Activated T-cell treated with anti-CD3 and anti-CD28 coated beads, Interleukin-2, amount 50 U/mL, for 1 hour (primary cell): Measurements from ENCODE around the gene GPR83.
"Not testable (repeated sequence)": the region's sequence is repeated elsewhere in the genome, so short reads cannot be mapped to it uniquely, and the experiment has no call there.

Source experiments
- DNase-seq: peaks from one replicate; pipeline ENCODE4 v3.0.0-alpha.2; 2020

GPR83 gene

DNA sequence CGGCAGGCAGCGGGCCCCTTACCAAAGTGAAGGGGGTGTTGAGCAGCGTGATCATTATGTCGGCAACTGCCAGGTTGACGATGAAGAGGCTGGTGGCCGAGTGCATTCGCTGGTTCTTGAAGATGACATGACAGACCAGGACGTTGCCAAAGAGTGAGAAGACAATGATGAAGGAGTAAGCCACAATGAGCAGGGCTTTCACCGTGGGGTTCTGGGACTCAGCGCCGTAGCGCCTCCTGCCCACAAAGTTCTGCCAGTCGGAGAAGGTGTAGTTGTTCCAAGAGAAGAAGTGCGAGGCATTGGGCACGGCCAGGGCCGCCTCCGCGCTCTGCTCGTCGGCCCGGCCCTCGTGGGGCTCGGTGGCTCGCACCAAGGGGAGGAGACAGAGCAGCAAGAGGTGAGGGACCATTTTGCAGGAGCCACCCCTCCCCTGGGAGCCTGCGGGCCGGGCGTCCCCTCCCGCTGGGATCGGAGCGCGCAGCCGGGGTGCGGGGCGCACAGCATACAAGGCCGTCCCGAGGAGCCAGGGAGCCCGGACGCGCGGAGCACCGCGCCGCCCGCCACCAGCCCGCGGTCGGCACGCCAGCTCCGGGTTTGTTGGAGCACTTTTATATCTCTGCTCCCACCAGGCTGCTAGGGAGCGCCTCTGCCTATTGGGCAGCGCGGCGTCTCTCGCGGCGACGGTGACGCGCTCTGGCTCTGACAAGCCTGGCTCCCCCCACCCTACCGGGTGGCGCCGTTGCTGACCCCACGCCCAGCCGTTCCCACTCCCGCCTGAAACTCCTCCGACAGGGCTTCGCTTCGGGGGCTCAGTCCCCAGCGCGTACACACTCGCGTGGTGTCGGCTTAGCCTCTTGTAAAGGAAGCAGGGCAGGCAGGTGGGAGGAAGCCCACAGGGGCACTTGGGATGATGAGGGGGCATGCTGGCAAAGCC lies at the start of gene GPR83:
Gene GPR83, minus strand, starts transcription at position 581 of the 934 bp plus-strand sequence. Its CDS starts 172 bp downstream, at position 409.
- no peak for DNase-seq

- DNase-seq, result no peak
Observed at GRCh38 chr11:94450048-94450447, 48.8 kb upstream of the GPR83 start.

DNA sequence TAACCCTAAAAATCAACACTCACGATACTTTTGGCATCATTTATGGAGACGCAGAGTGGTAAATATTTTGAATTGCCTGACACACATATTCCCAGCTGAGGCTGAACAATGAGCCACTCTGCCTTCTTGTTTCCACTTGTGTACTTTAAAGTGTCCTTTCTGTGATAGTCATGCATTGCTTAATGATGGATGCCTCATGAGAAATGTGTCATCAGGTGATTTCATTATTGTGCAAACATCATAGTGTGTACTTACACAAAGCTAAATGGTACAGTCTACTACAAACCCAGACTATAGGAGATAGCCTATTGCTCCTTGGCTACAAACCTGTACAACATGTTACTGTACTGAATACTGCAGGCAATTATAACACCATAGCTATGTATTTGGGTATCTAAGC lies 48.2 kb upstream of the GPR83 start:
- DNase-seq, result no peak

- DNase-seq, result no peak
Observed at GRCh38 chr11:94449029-94449428, 47.8 kb upstream of the GPR83 start.

- no peak for DNase-seq
Observed at GRCh38 chr11:94447149-94447548, 45.9 kb upstream of the GPR83 start.

DNA sequence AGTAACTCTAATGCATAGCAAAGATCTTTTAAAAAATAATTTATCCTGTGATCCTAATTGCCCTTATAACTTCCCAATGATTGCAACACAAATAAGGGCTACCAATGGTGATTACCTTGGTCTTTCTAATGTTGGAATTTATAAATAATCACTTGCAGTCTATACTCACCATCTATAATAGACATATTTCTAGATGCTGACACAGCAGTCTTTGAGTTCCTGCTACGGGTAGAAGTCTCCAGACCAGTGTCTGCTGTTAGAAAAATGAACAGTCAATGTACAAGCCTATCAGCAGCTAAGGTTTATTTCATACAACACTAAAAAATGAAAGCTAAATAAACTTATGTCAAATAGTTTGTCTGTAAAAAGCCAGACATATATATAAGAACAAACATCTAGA lies 44.4 kb upstream of the GPR83 start:
- no peak for DNase-seq

- no peak for DNase-seq
Observed at GRCh38 chr11:94433049-94433448, 31.8 kb upstream of the GPR83 start.

DNA sequence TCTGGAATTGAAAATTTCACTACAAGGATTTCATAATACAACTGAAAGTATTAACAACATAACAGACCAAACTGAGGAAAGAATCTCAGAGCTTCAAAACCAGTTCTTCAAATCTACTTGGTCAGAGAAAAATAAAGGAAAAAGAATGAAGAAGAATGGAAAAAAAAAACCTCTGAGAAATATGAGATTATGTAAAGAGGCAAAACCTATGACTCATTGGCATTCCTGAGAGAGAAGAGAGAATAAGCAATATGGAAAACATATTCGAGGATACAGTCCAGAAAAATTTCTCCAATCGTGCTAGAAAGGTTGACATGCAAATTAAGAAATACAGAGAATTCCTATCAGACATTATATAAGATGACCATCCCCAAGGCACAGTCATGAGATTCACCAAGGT lies 23.4 kb upstream of the GPR83 start:
- no peak for DNase-seq

GRCh38 chr11:94424011-94424410 lies 22.8 kb upstream of the GPR83 start:
- no peak for DNase-seq

- DNase-seq, result no peak
Observed at GRCh38 chr11:94423507-94423906, 22.3 kb upstream of the GPR83 start.

GRCh38 chr11:94418123-94418765 lies 17.0 kb upstream of the GPR83 start:
- no peak for DNase-seq

DNA sequence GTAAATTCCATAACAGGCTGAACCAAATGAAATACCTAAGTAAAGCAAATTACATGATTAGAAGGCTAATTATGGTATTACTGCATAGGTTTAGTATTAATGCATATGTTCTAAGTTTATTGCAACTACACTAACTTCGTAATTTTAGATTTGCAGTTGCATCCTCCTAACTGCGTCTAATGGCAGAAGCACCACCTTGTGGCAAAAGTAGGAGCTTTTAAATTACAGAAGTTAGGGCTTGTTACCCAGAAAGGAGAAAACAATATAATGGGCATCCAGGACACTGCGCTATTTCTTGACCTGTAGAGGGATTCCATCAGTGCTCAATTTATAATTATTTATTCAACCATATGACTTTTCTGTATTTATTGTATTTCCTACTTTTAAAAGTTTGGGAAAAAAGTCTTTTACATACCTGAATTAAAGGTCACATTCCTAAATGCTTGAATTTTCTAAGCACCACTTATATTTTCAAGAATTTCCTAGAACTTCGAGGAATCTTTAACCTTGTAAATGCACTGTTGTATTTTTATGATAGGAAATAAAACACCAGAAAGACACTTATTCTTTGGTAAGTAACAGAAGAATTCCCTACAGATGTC lies 16.3 kb upstream of the GPR83 start:
- no peak for DNase-seq

- DNase-seq, result no peak
Observed at GRCh38 chr11:94405062-94405833, 4.0 kb upstream of the GPR83 start.

DNA sequence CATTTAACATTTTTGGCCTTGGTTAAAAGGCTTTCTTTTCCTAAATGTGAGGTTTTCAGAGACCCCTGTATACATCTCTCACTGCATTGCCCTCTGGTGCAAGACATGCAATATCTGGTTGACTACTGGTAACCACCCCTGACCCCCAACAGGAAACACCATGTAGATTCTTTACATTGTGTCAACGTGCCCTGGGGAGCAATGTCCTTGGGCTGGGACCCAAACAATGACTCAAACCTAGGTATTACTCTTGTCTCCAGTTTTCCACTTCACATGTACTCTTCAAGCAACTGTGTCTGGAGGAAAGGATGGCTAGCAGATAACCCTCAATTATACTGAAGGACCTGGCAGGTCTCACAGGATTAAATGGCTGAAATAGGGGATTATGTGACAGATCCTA lies 1.1 kb upstream of the GPR83 start:
- DNase-seq, result no peak

DNA sequence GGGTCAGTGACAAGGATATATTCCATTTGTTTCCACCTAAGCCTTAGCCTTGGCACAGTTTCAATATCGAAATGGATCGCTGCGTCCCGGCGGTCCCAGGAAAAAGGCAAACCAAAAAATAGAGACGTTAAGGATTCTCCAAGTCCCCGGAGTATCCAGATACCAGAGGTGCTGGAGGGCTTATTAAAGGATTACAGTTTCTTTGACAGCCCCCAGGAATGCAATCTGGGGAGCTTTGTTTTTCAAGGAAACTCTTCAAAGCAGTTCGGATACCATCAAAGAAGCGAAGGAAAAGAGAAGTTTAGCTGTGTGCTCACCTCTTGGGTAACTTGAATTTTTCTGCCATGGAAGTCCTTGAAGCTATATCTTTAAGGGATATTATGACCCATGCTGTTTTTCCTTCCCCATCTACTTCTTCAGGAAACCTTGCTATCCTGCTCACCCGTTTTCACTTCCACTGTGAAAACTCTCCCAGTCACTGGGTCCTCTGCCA lies 600 bp upstream of the GPR83 start:
- DNase-seq, result no peak

GRCh38 chr11:94400457-94400838 lies 771 bp downstream of the GPR83 start:
- DNase-seq, result no peak

- DNase-seq, result no peak
Observed at GRCh38 chr11:94400050-94400449, 1.2 kb downstream of the GPR83 start.

DNA sequence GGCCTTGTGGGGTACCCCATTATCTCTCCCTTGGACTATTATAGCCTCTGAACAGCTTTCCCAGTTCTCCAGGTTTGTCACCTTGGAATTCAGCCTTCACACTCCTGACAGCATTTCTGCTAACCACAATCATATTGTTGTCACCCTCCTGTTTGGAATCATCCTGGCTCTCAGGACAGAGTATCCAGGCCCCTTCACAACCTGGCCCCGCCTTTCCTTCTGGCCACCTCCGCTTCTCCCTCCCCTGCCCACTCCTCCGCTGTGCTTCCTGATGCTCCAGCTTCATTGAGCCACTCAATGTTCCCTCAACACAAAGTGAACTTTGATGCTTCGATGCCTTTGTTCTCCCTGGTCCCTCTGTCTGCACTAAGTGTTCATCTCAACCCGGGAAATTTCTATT lies 3.1 kb downstream of the GPR83 start:
- DNase-seq, result no peak

DNA sequence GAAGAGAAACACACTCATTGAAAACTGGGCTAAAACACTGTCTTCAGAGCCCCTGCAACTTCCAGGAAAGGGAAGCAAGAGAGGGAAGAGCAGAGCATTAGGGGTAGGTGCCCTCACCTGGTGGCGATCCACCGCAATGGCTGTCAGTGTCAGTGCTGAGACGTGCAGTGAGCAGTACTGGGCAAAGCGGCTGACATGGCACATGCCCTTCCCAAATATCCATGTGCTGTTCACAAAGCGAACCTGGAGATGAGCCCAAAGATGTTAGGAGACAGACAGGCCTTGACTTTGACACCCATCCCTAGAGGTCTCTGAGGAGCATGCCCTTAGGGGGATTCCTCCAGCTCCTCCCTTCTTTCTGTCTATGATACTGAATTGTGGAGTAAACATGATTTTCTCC lies 4.9 kb downstream of the GPR83 start:
- no peak for DNase-seq

DNA sequence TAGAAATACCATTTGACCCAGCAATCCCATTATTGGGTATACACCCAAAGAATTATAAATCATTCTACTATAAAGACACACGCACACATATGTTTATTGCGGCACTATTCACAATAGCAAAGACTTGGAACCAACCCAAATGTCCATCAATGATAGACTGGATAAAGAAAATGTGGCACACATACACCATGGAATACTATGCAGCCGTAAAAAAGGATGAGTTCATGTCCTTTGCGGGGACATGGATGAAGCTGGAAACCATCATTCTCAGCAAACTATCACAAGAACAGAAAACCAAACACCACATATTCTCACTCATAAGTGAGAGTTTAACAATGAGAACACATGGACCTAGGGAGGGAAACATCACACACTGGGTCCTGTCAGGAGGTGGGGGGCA lies 9.3 kb downstream of the GPR83 start:
- DNase-seq, result not testable (repeated sequence)

GRCh38 chr11:94379613-94380012 lies 21.6 kb downstream of the GPR83 start:
- no peak for DNase-seq

DNA sequence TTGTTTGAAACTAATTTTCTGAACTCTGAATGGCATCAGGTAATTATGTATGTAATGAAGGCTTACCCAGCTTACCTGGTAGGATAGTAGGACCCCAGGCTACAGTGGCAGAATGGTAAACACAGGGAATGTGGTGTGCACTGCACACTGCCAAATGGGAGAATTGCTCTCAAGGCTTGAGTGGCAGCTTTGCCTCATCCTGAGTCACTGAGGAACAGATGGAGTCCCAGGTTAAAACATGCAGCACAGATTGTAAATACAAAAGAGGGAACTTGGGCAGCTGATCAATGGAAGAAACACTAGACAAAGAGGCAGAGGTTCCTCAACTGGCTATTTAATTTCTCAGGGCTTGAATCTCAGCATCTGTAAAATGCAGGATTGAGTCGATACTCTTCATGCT lies 24.4 kb downstream of the GPR83 start:
- DNase-seq, result no peak

- DNase-seq, result not testable (repeated sequence)
Observed at GRCh38 chr11:94370576-94370975, 30.6 kb downstream of the GPR83 start.
